Measurements from ENCODE around the gene KAT2B.

KAT2B gene

DNA sequence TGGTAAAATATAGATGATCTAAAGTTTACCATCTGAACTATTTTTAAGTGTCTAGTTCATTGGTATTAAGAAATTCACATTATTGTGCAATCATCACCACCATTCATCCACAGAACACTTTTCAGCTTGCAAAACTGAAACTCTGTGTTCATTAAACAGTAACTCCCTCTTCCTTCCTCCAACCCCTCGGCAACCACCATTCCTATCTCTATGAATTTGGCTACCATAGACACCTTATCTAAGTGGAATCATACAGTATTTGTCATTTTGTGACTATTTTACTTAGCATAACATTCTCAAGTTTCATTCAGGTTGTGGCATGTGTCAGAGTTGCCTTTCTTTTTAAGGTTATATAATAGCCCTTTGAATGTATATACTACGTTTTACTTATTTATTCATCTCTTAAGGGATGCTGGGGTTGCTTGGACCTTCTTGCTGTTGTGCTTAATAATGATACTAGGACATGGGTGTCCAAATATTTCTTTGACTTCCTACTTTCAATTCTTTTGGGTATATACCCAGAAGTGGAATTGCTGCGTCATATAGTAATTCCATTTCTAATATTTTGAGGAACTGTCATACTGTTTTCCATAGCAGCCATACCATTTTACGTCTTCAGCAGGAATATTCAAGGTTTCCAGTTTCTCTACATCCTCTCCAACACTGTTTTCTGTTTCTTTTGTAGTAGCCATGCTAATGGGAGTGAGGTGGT is 20.9 kb downstream of the KAT2B start:
- Histone ChIP-seq H2BK120ac (ENCODE audit: insufficient read depth, low read length, poor library complexity) (no peak overlapping the region), H3K14ac (ENCODE audit: low read length) (no peak overlapping the region), H3K27me3 (ENCODE audit: insufficient read depth, low read length) (no peaks in the 10 kb centered on the region), H3K4me1 (ENCODE audit: control insufficient read depth in 1 of 2, insufficient read depth in 2 of 2, low read length in 2 of 2) (peaks cover 12 to 14% of the 10 kb centered on the region in 2 experiments), H3K36me3 (ENCODE audit: control insufficient read depth in 1 of 2, insufficient read depth in 2 of 2, low read length in 2 of 2) (no peaks in the 10 kb centered on the region), H3K27ac (ENCODE audit: low read depth, low read length) (no peak overlapping the region), H3K79me2 (ENCODE audit: control insufficient read depth, insufficient read depth, low read length, poor library complexity) (no peaks in the 10 kb centered on the region), H3K9ac (ENCODE audit: low read length) (no peak overlapping the region), H2BK12ac (ENCODE audit: low read length) (no peak overlapping the region), H2AFZ (ENCODE audit: insufficient read depth, low read length, poor library complexity) (no peak overlapping the region), H3K23ac (ENCODE audit: low read length) (no peak overlapping the region), H3K18ac (ENCODE audit: low read length) (no peak overlapping the region), H3K9me3 (ENCODE audit: insufficient read depth, low read depth, low read length) (no peaks in the 10 kb centered on the region), H4K12ac (ENCODE audit: low read depth, low read length) (no peak overlapping the region), H3K4me2 (ENCODE audit: low read length) (no peak overlapping the region), H2BK5ac (ENCODE audit: low read depth, low read length, poor library complexity) (no peak overlapping the region), H2AK5ac (ENCODE audit: low read length) (no peak overlapping the region), H4K8ac (ENCODE audit: low read depth, low read length) (no peak overlapping the region), H3K4me3 (ENCODE audit: low read depth, low read length) (no peak overlapping the region), H3K4ac (ENCODE audit: low read depth, low read length) (no peak overlapping the region), H3K79me1 (ENCODE audit: low read length) (peaks cover 9% of the 10 kb centered on the region), H4K91ac (ENCODE audit: low read depth, low read length) (no peak overlapping the region)
- no CpG with 5 or more reads among the region's 4 CpGs for WGBS (ENCODE audit: extremely low coverage, insufficient coverage, insufficient read length)
- peak; percentile 70 to 94 for DNase-seq

DNA sequence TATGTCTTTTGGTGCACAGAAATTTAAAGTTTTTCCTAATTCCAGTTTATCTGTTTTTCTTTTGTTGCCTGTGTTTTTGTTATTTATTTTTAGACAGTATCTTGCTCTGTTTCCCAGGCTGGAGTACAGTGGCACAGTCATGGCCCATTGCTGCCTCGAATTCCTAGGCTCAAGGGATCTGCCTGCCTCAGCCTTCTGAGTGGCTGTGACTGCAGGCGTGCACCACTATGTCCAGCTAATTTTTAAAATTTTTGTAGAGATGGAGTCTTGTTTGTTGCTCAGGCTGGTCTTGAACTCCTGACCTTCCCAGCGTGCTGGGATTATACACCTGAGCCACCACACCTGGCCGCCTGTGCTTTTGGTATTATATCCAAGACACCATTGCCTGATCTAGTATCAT is 22.8 kb downstream of the KAT2B start:
- H3K18ac ChIP-seq (ENCODE audit: low read length) = no peak overlapping the region
- no peak overlapping the region for H4K12ac ChIP-seq (ENCODE audit: low read depth, low read length)
- H3K9ac ChIP-seq (ENCODE audit: low read length) = no peak overlapping the region
- no peaks in the 10 kb centered on the region for H3K79me2 ChIP-seq (ENCODE audit: control insufficient read depth, insufficient read depth, low read length, poor library complexity)
- peaks cover 4 to 5% of the 10 kb centered on the region in 2 experiments for H3K4me1 ChIP-seq (ENCODE audit: control insufficient read depth in 1 of 2, insufficient read depth in 2 of 2, low read length in 2 of 2)
- no peak overlapping the region for H2BK120ac ChIP-seq (ENCODE audit: insufficient read depth, low read length, poor library complexity)
- H3K23ac ChIP-seq (ENCODE audit: low read length) = no peak overlapping the region
- peaks cover 5% of the 10 kb centered on the region for H3K79me1 ChIP-seq (ENCODE audit: low read length)
- no peaks in the 10 kb centered on the region for H3K27me3 ChIP-seq (ENCODE audit: insufficient read depth, low read length)
- H2BK5ac ChIP-seq (ENCODE audit: low read depth, low read length, poor library complexity) = no peak overlapping the region
- H4K91ac ChIP-seq (ENCODE audit: low read depth, low read length) = no peak overlapping the region
- H3K36me3 ChIP-seq (ENCODE audit: control insufficient read depth in 1 of 2, insufficient read depth in 2 of 2, low read length in 2 of 2) = no peaks in the 10 kb centered on the region
- H3K4me2 ChIP-seq (ENCODE audit: low read length) = no peak overlapping the region
- no peak overlapping the region for H3K4me3 ChIP-seq (ENCODE audit: low read depth, low read length)
- WGBS (ENCODE audit: extremely low coverage, insufficient coverage, insufficient read length) = no CpG with 5 or more reads among the region's 4 CpGs
- no peak overlapping the region for H2BK12ac ChIP-seq (ENCODE audit: low read length)
- H2AK5ac ChIP-seq (ENCODE audit: low read length) = no peak overlapping the region
- no peak overlapping the region for H3K27ac ChIP-seq (ENCODE audit: low read depth, low read length)
- DNase-seq = peak; percentile 69 to 79
- H3K14ac ChIP-seq (ENCODE audit: low read length) = no peak overlapping the region
- no peak overlapping the region for H4K8ac ChIP-seq (ENCODE audit: low read depth, low read length)
- no peaks in the 10 kb centered on the region for H3K9me3 ChIP-seq (ENCODE audit: insufficient read depth, low read depth, low read length)
- H3K4ac ChIP-seq (ENCODE audit: low read depth, low read length) = no peak overlapping the region
- no peak overlapping the region for H2AFZ ChIP-seq (ENCODE audit: insufficient read depth, low read length, poor library complexity)

DNA sequence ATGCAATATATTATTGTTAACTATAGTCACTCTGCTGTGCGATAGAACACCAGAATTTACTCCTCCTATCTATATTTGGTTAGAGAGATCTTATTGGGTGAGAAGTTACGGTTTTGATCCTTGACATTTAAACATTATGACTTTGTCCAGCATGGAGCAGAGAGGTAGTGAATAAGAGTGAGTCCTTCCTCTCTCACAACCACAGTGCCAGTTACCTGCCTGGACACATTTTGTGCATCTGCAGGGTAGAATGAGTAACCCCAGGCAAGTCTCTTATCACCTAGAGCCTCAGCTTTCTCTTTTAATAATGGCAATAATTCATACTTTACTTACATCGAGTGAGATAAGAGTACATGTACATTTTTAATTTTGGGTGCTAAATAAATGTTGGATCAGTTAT is 24.1 kb downstream of the KAT2B start:
- Histone ChIP-seq H3K4me3 (ENCODE audit: low read depth, low read length) (no peak overlapping the region), H3K18ac (ENCODE audit: low read length) (no peak overlapping the region), H2BK120ac (ENCODE audit: insufficient read depth, low read length, poor library complexity) (no peak overlapping the region), H3K4me2 (ENCODE audit: low read length) (no peak overlapping the region), H3K9ac (ENCODE audit: low read length) (no peak overlapping the region), H4K8ac (ENCODE audit: low read depth, low read length) (no peak overlapping the region), H3K79me1 (ENCODE audit: low read length) (peaks cover 4% of the 10 kb centered on the region), H3K14ac (ENCODE audit: low read length) (no peak overlapping the region), H3K27me3 (ENCODE audit: insufficient read depth, low read length) (no peaks in the 10 kb centered on the region), H4K12ac (ENCODE audit: low read depth, low read length) (no peak overlapping the region), H2AK5ac (ENCODE audit: low read length) (no peak overlapping the region), H3K4me1 (ENCODE audit: control insufficient read depth in 1 of 2, insufficient read depth in 2 of 2, low read length in 2 of 2) (peaks cover 5 to 6% of the 10 kb centered on the region in 2 experiments), H3K23ac (ENCODE audit: low read length) (no peak overlapping the region), H3K79me2 (ENCODE audit: control insufficient read depth, insufficient read depth, low read length, poor library complexity) (peaks cover 1% of the 10 kb centered on the region), H4K91ac (ENCODE audit: low read depth, low read length) (no peak overlapping the region), H3K4ac (ENCODE audit: low read depth, low read length) (no peak overlapping the region), H2BK5ac (ENCODE audit: low read depth, low read length, poor library complexity) (no peak overlapping the region), H3K36me3 (ENCODE audit: control insufficient read depth in 1 of 2, insufficient read depth in 2 of 2, low read length in 2 of 2) (no peaks in the 10 kb centered on the region), H2BK12ac (ENCODE audit: low read length) (no peak overlapping the region), H2AFZ (ENCODE audit: insufficient read depth, low read length, poor library complexity) (no peak overlapping the region), H3K9me3 (ENCODE audit: insufficient read depth, low read depth, low read length) (no peaks in the 10 kb centered on the region), H3K27ac (ENCODE audit: low read depth, low read length) (no peak overlapping the region)
- no CpG with 5 or more reads among the region's 3 CpGs for WGBS (ENCODE audit: extremely low coverage, insufficient coverage, insufficient read length)
- peak in 1 of 2 donors; percentile 26 for DNase-seq

DNA sequence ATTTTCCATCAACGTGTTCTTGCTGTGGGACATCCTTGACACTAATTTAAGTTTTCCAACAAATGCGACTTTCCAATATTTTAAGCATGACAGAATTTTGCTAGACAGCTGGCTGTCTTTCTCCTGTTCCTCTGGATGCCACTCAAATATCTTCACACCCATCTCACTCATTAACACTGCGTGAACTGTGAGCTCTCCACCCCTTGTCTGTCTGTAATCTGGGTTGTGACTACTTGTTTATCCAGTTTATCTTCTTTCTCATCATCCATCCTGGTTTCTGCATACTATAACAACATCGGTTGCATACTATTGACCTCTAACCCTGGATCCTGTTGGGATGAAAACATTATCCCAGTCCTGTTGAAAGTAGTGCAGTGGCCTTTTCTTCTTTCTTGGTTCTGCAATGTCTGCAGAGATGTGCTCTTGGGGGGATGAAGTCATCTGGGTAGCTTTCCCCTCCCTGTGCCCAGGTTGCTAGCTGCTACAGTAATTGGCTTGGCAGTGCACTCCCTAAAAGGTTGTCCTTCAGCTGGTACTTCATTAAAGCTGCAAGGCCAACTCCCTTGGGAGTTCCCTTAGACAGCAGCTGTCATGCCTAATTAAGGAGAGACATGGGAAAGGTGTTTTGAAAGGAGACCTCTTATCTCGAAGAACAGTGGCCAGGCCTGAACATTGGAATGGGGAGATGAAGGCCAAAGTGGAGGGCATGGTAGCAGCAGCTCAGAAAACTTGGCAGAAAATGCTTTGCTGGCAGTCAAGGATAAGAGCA is 24.7 kb downstream of the KAT2B start:
- no peaks in the 10 kb centered on the region for H3K36me3 ChIP-seq (ENCODE audit: control insufficient read depth in 1 of 2, insufficient read depth in 2 of 2, low read length in 2 of 2)
- H2BK12ac ChIP-seq (ENCODE audit: low read length) = no peak overlapping the region
- no peak overlapping the region for H2BK5ac ChIP-seq (ENCODE audit: low read depth, low read length, poor library complexity)
- no peak overlapping the region for H3K27ac ChIP-seq (ENCODE audit: low read depth, low read length)
- no peak overlapping the region for H3K14ac ChIP-seq (ENCODE audit: low read length)
- no peak overlapping the region for H3K4me2 ChIP-seq (ENCODE audit: low read length)
- WGBS (ENCODE audit: extremely low coverage, insufficient coverage, insufficient read length) = no CpG with 5 or more reads among the region's 5 CpGs
- H3K18ac ChIP-seq (ENCODE audit: low read length) = no peak overlapping the region
- peak; percentile 77 to 93 for DNase-seq
- H3K4me1 ChIP-seq (ENCODE audit: control insufficient read depth in 1 of 2, insufficient read depth in 2 of 2, low read length in 2 of 2) = peaks cover 5 to 6% of the 10 kb centered on the region in 2 experiments
- H3K9ac ChIP-seq (ENCODE audit: low read length) = no peak overlapping the region
- H3K4ac ChIP-seq (ENCODE audit: low read depth, low read length) = no peak overlapping the region
- H3K9me3 ChIP-seq (ENCODE audit: insufficient read depth, low read depth, low read length) = no peaks in the 10 kb centered on the region
- no peak overlapping the region for H3K23ac ChIP-seq (ENCODE audit: low read length)
- no peak overlapping the region for H2AFZ ChIP-seq (ENCODE audit: insufficient read depth, low read length, poor library complexity)
- H2BK120ac ChIP-seq (ENCODE audit: insufficient read depth, low read length, poor library complexity) = no peak overlapping the region
- H4K8ac ChIP-seq (ENCODE audit: low read depth, low read length) = no peak overlapping the region
- peaks cover 5% of the 10 kb centered on the region for H3K79me1 ChIP-seq (ENCODE audit: low read length)
- no peak overlapping the region for H3K4me3 ChIP-seq (ENCODE audit: low read depth, low read length)
- no peak overlapping the region for H2AK5ac ChIP-seq (ENCODE audit: low read length)
- H3K79me2 ChIP-seq (ENCODE audit: control insufficient read depth, insufficient read depth, low read length, poor library complexity) = peaks cover 1% of the 10 kb centered on the region
- no peaks in the 10 kb centered on the region for H3K27me3 ChIP-seq (ENCODE audit: insufficient read depth, low read length)
- H4K12ac ChIP-seq (ENCODE audit: low read depth, low read length) = no peak overlapping the region
- no peak overlapping the region for H4K91ac ChIP-seq (ENCODE audit: low read depth, low read length)
